ENCODE results near the gene AMDHD1.

DNA sequence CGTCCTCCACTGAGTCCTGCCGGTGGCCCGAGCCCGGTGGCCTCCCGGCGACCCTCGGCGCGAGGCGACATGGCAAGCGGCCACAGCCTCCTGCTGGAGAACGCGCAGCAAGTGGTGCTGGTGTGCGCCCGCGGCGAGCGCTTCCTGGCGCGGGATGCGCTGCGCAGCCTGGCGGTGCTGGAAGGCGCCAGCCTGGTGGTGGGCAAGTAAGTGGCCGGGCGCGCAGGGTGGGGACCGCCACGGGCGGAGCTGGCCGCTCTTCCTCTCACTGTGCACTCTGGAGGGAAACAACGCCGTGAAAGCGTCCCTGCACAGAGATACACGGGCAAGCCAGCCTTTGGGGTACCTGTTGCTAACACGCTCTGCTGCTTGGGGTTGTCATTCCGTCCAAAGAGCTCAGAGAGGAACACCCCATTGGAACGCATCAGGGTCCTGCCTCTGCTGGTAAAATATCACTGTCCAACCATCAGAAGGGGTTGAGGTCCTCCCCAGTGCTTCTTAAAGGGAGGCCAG is at the start of gene AMDHD1:
- TF ChIP-seq, protein P1, sequence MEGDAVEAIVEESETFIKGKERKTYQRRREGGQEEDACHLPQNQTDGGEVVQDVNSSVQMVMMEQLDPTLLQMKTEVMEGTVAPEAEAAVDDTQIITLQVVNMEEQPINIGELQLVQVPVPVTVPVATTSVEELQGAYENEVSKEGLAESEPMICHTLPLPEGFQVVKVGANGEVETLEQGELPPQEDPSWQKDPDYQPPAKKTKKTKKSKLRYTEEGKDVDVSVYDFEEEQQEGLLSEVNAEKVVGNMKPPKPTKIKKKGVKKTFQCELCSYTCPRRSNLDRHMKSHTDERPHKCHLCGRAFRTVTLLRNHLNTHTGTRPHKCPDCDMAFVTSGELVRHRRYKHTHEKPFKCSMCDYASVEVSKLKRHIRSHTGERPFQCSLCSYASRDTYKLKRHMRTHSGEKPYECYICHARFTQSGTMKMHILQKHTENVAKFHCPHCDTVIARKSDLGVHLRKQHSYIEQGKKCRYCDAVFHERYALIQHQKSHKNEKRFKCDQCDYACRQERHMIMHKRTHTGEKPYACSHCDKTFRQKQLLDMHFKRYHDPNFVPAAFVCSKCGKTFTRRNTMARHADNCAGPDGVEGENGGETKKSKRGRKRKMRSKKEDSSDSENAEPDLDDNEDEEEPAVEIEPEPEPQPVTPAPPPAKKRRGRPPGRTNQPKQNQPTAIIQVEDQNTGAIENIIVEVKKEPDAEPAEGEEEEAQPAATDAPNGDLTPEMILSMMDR (conservative IDR thresholded peaks at IDR 0.05 in 1 of 2, IDR thresholded peaks at IDR 0.05 in 1 of 2; ENCODE audit: low read depth in 1 of 2, low read length in 2 of 2): peak; percentile 5 to 19
- no peak for TF ChIP-seq EZH2 (IDR thresholded peaks at IDR 0.05; ENCODE audit: low read length, missing control alignments)

All from fibroblast of lung (primary cell).